ENCODE data around the gene NIT2. TPM values are rescaled to one million over a fixed set of nuclear protein-coding genes. Genes with fewer than 3 reads are reported as not detected.

NIT2 gene
- total RNA-seq, 2 donors from 2014 or later = 43.9 to 47.2 TPM

- Mint-ChIP-seq H3K9me3 (peaks cover 7% of the 10 kb centered on the region), H3K36me3 (peaks cover 12% of the 10 kb centered on the region), H3K27ac (no peak overlapping the region), H3K27me3 (no peaks in the 10 kb centered on the region), H3K4me1 (ENCODE audit: low read depth in 2 of 2) (peaks cover 6 to 11% of the 10 kb centered on the region in 2 donors), H3K4me3 (no peak overlapping the region)
- DNase-seq (ENCODE audit: low spot score) (no peak), ATAC-seq (no peak)
These were observed 72.6 kb downstream of the NIT2 start for GRCh38 chr3:100407164-100407563.

- H3K36me3 Mint-ChIP-seq = peaks cover 12% of the 10 kb centered on the region
- peaks cover 7% of the 10 kb centered on the region for H3K9me3 Mint-ChIP-seq
- ATAC-seq = no peak
- H3K4me1 Mint-ChIP-seq (ENCODE audit: low read depth in 2 of 2) = peaks cover 6 to 10% of the 10 kb centered on the region in 2 donors
- no peaks in the 10 kb centered on the region for H3K27me3 Mint-ChIP-seq
- no peak overlapping the region for H3K27ac Mint-ChIP-seq
- H3K4me3 Mint-ChIP-seq = no peak overlapping the region
- DNase-seq (ENCODE audit: low spot score) = no peak
These were observed 73.5 kb downstream of the NIT2 start for GRCh38 chr3:100407977-100408532.

Other genes with a start within 250 kb of the NIT2 start
- under 1 TPM in 1 of 2 donors, not detected in 1; 0.19 TPM for gene FILIP1L, start 220.3 kb upstream of the NIT2 start, total RNA-seq
- 10 to 100 TPM; 21.5 to 31.4 TPM for gene TBC1D23, start 73.8 kb upstream of the NIT2 start, total RNA-seq
- gene TOMM70, start 66.3 kb downstream of the NIT2 start, total RNA-seq = 10 to 100 TPM; 46.0 to 49.3 TPM
- 1 to 10 TPM; 1.0 to 2.9 TPM for gene LNP1, start 66.8 kb downstream of the NIT2 start, total RNA-seq
- 1 to 10 TPM; 1.1 to 4.5 TPM for gene TMEM45A, start 157.9 kb downstream of the NIT2 start, total RNA-seq